ENCODE data around the gene RIPOR3. TPM values are rescaled to one million over a fixed set of nuclear protein-coding genes. Genes with fewer than 3 reads are reported as not detected.
"Not testable (repeated sequence)": the region's sequence is repeated elsewhere in the genome, so short reads cannot be mapped to it uniquely, and the experiment has no call there.

The RIPOR3 gene
- total and polyA plus RNA-seq, 11 donors, result 2.4 to 20.7 (median 4.9) TPM

DNA sequence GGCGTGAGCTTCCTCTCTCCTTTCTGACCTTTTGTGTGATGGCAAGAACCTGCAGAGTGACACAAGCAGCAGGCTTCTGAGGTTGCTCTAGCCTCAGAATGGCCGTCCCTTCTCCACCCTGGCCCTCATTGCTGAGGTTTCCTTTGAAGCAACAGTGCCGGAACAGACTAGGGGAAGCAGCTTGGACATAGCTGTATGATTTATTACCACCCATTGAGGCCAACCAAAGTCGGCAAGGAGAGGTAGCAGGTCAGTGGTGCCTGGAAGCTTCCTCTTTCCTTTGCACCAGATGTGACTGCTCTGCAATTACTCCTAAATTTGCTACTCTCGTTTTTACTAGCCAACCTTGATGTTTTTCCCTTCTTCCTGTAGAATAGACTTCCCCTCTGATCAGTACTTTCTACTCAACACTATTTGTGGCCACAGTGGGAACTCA, 149.7 kb downstream of the RIPOR3 start:
- no peak for TF ChIP-seq POLR2A (IDR thresholded peaks at IDR 0.05)
- TF ChIP-seq, protein P1, sequence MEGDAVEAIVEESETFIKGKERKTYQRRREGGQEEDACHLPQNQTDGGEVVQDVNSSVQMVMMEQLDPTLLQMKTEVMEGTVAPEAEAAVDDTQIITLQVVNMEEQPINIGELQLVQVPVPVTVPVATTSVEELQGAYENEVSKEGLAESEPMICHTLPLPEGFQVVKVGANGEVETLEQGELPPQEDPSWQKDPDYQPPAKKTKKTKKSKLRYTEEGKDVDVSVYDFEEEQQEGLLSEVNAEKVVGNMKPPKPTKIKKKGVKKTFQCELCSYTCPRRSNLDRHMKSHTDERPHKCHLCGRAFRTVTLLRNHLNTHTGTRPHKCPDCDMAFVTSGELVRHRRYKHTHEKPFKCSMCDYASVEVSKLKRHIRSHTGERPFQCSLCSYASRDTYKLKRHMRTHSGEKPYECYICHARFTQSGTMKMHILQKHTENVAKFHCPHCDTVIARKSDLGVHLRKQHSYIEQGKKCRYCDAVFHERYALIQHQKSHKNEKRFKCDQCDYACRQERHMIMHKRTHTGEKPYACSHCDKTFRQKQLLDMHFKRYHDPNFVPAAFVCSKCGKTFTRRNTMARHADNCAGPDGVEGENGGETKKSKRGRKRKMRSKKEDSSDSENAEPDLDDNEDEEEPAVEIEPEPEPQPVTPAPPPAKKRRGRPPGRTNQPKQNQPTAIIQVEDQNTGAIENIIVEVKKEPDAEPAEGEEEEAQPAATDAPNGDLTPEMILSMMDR (IDR thresholded peaks at IDR 0.05), result no peak
- intact Hi-C loops (cut with DNase I), result no loop called here
- H3K4me3 ChIP-seq, result no peak overlapping the region
- ATAC-seq (peak in 3 of 4 donors; percentile 22 to 46 (median 25)), DNase-seq (no peak)
- H3K27ac ChIP-seq, result peak overlapping the region; percentile 8 to 76 (median 54)
- no peaks in the 10 kb centered on the region for H3K36me3 ChIP-seq
- no peaks in the 10 kb centered on the region for H3K9me3 ChIP-seq
- H3K4me1 ChIP-seq, result peaks cover 13 to 92% (median 51%) of the 10 kb centered on the region in 12 donors
- H3K27me3 ChIP-seq, result no peaks in the 10 kb centered on the region
- 72 to 84% (median 73%) methylated on average over 5 of the region's 5 CpGs for WGBS, 4 donors

DNA sequence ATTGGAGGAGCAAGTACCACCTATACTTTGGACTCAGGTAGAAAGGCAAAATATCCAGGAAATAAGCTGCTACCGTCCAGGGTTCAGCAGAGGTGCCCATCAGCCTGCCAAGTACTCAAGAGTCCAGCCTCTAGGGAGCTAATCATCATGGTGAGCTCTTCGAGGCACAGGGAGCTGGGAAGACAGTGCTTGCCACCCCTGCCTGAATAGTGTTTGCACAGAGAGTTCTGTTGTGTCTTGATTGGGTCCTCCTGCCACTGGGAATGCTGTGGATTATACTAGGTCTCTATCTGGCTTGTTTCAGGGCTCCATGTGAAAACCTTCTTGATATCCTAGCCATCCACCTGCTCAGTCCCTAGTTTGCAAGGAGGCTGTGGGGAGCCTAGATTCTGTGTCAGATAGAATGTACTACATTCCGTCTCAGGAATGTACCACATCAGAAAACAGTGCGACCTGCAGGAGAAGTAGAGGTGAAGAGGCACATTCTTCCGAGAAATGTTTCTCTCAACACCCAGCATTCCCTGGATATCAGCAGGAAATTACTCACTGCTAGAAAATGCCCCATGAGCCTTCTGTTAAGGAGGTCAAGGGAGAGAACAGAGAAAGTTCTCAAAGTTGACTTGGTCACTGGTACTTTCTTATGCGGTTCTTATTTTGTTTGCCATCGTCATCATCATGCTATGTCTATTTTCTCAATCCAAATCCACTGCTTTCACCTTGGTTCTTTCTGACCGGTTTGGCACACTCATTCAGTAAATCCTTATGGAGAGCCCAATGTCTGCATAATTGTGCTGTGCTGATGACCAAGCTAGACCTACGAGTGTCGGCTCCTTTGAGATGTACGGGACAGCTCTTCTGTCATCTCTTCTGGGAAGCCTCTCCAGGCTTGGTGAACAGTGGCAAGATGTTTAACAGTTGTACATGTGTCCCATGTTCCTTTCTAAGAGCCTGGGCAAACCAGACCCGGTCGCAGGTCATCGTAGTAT, 150.4 kb downstream of the RIPOR3 start:
- Histone ChIP-seq H3K27me3 (no peaks in the 10 kb centered on the region), H3K9me3 (no peaks in the 10 kb centered on the region), H3K4me1 (peaks cover 13 to 87% (median 48%) of the 10 kb centered on the region in 12 donors), H3K4me3 (no peak overlapping the region), H3K27ac (peak overlapping the region; percentile 12 to 76 (median 54)), H3K36me3 (no peaks in the 10 kb centered on the region)
- DNase-seq, result no peak
- peak; percentile 38 to 82 (median 78) for ATAC-seq
- TF ChIP-seq, protein P1 (IDR thresholded peaks at IDR 0.05), result no peak
- TF ChIP-seq POLR2A (IDR thresholded peaks at IDR 0.05), result no peak
- 59 to 62% (median 60%) methylated on average over 14 of the region's 14 CpGs for WGBS, 4 donors
- intact Hi-C loops (cut with DNase I), result no loop called here

DNA sequence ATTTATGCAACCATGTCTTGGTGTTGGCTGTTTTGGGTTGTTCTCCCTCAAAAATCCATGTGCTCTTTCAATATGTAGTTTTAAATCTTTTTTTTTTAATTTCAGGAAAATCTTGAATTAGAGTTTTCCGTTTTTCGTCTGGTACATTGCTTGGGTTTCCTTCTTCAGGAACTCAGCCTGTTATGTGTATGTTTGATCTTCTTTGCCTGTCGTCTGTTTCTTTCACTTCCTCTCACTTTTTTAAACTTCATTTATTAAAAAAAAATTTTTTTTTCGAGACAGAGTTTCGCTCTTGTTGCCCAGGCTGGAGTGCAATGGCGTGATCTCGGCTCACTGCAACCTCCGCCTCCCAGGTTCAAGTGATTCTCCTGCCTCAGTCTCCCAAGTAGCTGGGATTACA, 151.5 kb downstream of the RIPOR3 start:
- ATAC-seq; H3K36me3 ChIP-seq; H3K27me3 ChIP-seq; intact Hi-C loops (cut with DNase I); DNase-seq; H3K4me3 ChIP-seq; H3K9me3 ChIP-seq: not testable (repeated sequence)
- H3K4me1 ChIP-seq, result peaks cover 13 to 85% (median 51%) of the 10 kb centered on the region in 12 donors
- WGBS, 4 donors, result 95% methylated on average over 8 of the region's 8 CpGs
- H3K27ac ChIP-seq, result peak overlapping the region in 1 of 12 donors; percentile 28

DNA sequence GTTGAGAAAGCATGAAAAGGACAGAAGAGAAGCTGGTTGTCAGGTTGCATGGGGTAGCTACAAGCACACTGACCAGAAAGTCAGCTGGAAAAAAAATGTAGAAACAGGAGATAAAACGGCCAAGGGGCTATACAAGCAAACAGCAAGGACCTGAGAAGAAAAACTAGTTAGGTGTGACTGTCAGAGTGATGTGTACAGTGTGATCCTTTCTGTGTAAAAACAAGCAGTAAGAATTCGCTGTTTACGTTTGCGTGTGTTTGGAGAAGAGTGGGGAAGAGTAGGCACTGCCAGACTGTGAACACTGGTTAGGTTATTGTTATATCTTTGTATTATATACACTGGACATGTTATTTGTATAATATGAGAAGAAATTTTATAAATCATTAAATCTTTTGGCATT, 153.1 kb downstream of the RIPOR3 start:
- intact Hi-C loops (cut with DNase I), result no loop called here
- DNase-seq, result no peak

More for the DNA sequence above, 153.1 kb downstream of the RIPOR3 start:
- peak overlapping the region in 1 of 12 donors; percentile 1 for H3K27ac ChIP-seq
- peaks cover 10 to 81% (median 41%) of the 10 kb centered on the region in 12 donors for H3K4me1 ChIP-seq
- WGBS, 4 donors, result 76 to 86% (median 78%) methylated on average over 4 of the region's 4 CpGs
- H3K4me3 ChIP-seq, result no peak overlapping the region
- no peaks in the 10 kb centered on the region for H3K27me3 ChIP-seq
- TF ChIP-seq, protein P1 (IDR thresholded peaks at IDR 0.05), result no peak
- TF ChIP-seq POLR2A (IDR thresholded peaks at IDR 0.05), result no peak
- no peaks in the 10 kb centered on the region for H3K9me3 ChIP-seq
- H3K36me3 ChIP-seq, result peaks cover 0 to 10% (median 0%) of the 10 kb centered on the region in 9 donors
- ATAC-seq, result no peak
